GM23338 (cell line): ENCODE data around the gene DNAJC7. TPM values are rescaled to one million over a fixed set of nuclear protein-coding genes. Genes with fewer than 3 reads are reported as not detected.
"Not testable (repeated sequence)": the region's sequence is repeated elsewhere in the genome, so short reads cannot be mapped to it uniquely, and the experiment has no call there.

ENCODE experiments used
- ATAC-seq: fragments of 200-7000 bp; cut with Tn5 transposase; 3 replicates; pipeline ENCODE4 v1.9.1; 2020
- DNase-seq: peaks from one replicate; pipeline ENCODE4 v3.0.0-alpha.2; 2015; ENCODE audit warnings: low spot score
- H2AFZ ChIP-seq: fragments of 200-600 bp; sonication (generic); 2 replicates; pipeline ENCODE4 v1.8.0; 2016; ENCODE audit warnings: antibody characterized with exemption, mild to moderate bottlenecking, moderate library complexity
- H3F3A ChIP-seq: fragments of 200-600 bp; sonication (generic); replicated peaks from 2 replicates; pipeline ENCODE4 v1.8.0; 2017; ENCODE audit warnings: antibody characterized with exemption, mixed run types, low read depth
- H3K27ac ChIP-seq: fragments of 200-600 bp; sonication (generic); 2 replicates; pipeline ENCODE4 v1.6.1; 2016; ENCODE audit warnings: low read depth
- H3K27me3 ChIP-seq: fragments of 200-600 bp; sonication (generic); 2 replicates; pipeline ENCODE4 v1.8.0; 2016; ENCODE audit warnings: mild to moderate bottlenecking, mixed run types, moderate library complexity; ENCODE audit not compliant: insufficient read depth
- H3K36me3 ChIP-seq: fragments of 200-600 bp; sonication (generic); 2 replicates; pipeline ENCODE4 v1.8.0; 2016; ENCODE audit warnings: mild to moderate bottlenecking; ENCODE audit not compliant: insufficient read depth
- H3K4me1 ChIP-seq: fragments of 200-600 bp; sonication (generic); 2 replicates; pipeline ENCODE4 v1.8.0; 2016; ENCODE audit warnings: mild to moderate bottlenecking, moderate library complexity; ENCODE audit not compliant: insufficient read depth
- H3K4me2 ChIP-seq: fragments of 200-600 bp; sonication (generic); 2 replicates; pipeline ENCODE4 v1.7.1; 2017; ENCODE audit warnings: mixed run types
- H3K4me3 ChIP-seq: fragments of 200-600 bp; sonication (generic); 2 replicates; pipeline ENCODE4 v1.6.1; 2016; ENCODE audit warnings: mixed run types
- H3K79me2 ChIP-seq: fragments of 200-600 bp; sonication (generic); replicated peaks from 2 replicates; pipeline ENCODE4 v1.8.0; 2017; ENCODE audit warnings: mild to moderate bottlenecking; ENCODE audit not compliant: insufficient read depth
- H3K9me2 ChIP-seq: fragments of 200-600 bp; sonication (generic); 2 replicates; pipeline ENCODE4 v1.8.0; 2017; ENCODE audit not compliant: insufficient read depth
- H4K20me1 ChIP-seq: fragments of 200-600 bp; sonication (generic); replicated peaks from 2 replicates; pipeline ENCODE4 v1.8.0; 2017; ENCODE audit warnings: mild to moderate bottlenecking; ENCODE audit not compliant: insufficient read depth
- H3K27ac Mint-ChIP-seq: 2 replicates; pipeline ENCODE4 v1.8.0; 2020; ENCODE audit warnings: inconsistent platforms, mild to moderate bottlenecking, moderate library complexity, mixed read lengths
- H3K27me3 Mint-ChIP-seq: 3 replicates; pipeline ENCODE4 v1.8.0; 2022; ENCODE audit warnings: low read depth, mild to moderate bottlenecking, moderate library complexity, mixed read lengths, inconsistent platforms; ENCODE audit not compliant: insufficient read depth, poor library complexity
- H3K36me3 Mint-ChIP-seq: 3 replicates; pipeline ENCODE4 v1.8.0; 2021; ENCODE audit warnings: low read depth, mild to moderate bottlenecking, inconsistent platforms, moderate library complexity, mixed read lengths
- H3K4me1 Mint-ChIP-seq: 3 replicates; pipeline ENCODE4 v1.8.0; 2020; ENCODE audit warnings: mild to moderate bottlenecking, inconsistent platforms, mixed read lengths
- H3K4me3 Mint-ChIP-seq: 3 replicates; pipeline ENCODE4 v1.8.0; 2021; ENCODE audit warnings: moderate library complexity, mild to moderate bottlenecking, inconsistent platforms, mixed read lengths
- H3K9me3 Mint-ChIP-seq: 3 replicates; pipeline ENCODE4 v1.8.0; 2020; ENCODE audit warnings: moderate library complexity, mild to moderate bottlenecking, inconsistent platforms, mixed read lengths
- CREB1 ChIP-seq: fragments of 250-450 bp; sonication (Bioruptor Pico); IDR thresholded peaks from 2 replicates; pipeline ENCODE4 v1.5.0; 2020; ENCODE audit warnings: low read depth, mild to moderate bottlenecking, moderate library complexity
- CTCF ChIP-seq, 2 experiments: fragments of 200-600 bp in 1 of 2; sonication (generic) in 1 of 2; conservative IDR thresholded peaks; 2 replicates each; pipeline versions ENCODE4 v1.5.1 to v1.6.1; 2016 to 2017; ENCODE audit warnings: antibody characterized with exemption in 2 of 2, low read depth in 2 of 2, mild to moderate bottlenecking in 2 of 2, moderate library complexity in 1 of 2
- ETS1 ChIP-seq: IDR thresholded peaks from 2 replicates; pipeline ENCODE4 v1.6.1; 2016; ENCODE audit warnings: antibody characterized with exemption
- NANOG ChIP-seq: IDR thresholded peaks from 2 replicates; pipeline ENCODE4 v1.6.1; 2016; ENCODE audit warnings: antibody characterized with exemption, borderline replicate concordance
- POLR2AphosphoS5 ChIP-seq: IDR thresholded peaks from 2 replicates; pipeline ENCODE4 v1.6.1; 2016; ENCODE audit warnings: antibody characterized with exemption, low read depth
- STAT1 ChIP-seq: IDR thresholded peaks from one replicate; pipeline ENCODE4 v1.6.1; 2016; ENCODE audit warnings: antibody characterized with exemption; ENCODE audit not compliant: unreplicated experiment
- ZNF114 ChIP-seq: fragments of 250-450 bp; sonication (Bioruptor Pico); IDR thresholded peaks from 2 replicates; pipeline ENCODE4 v1.5.0; 2020; ENCODE audit warnings: mild to moderate bottlenecking, moderate library complexity
- ZNF331 ChIP-seq: fragments of 250-450 bp; sonication (Bioruptor Pico); IDR thresholded peaks from 2 replicates; pipeline ENCODE4 v1.5.0; 2020; ENCODE audit warnings: low read depth, mild to moderate bottlenecking, moderate library complexity
- polyA plus RNA-seq: library from polyadenylated mRNA; unstranded; fragments of >200 nt; fragmentation: Nextera tagmentation; extraction: Ambion mirVana; gene quantifications from 2 replicates; pipeline ENCODE4 v1.2.1, GENCODE V29; 2016
- total RNA-seq: library from RNA; depleted of rRNA; stranded (reverse); fragments of >200 nt; shearing (Covaris generic); gene quantifications from 2 replicates; pipeline ENCODE4 v1.2.3, GENCODE V29; 2014
- TF ChIP-seq, protein P1 (sequence below): IDR thresholded peaks from one replicate; pipeline ENCODE4 v1.6.1; 2018; ENCODE audit warnings: antibody characterized with exemption; ENCODE audit not compliant: unreplicated experiment

The DNAJC7 gene
- total and polyA plus RNA-seq, 2 experiments from 2014 or later, result 139 to 141 TPM

DNA sequence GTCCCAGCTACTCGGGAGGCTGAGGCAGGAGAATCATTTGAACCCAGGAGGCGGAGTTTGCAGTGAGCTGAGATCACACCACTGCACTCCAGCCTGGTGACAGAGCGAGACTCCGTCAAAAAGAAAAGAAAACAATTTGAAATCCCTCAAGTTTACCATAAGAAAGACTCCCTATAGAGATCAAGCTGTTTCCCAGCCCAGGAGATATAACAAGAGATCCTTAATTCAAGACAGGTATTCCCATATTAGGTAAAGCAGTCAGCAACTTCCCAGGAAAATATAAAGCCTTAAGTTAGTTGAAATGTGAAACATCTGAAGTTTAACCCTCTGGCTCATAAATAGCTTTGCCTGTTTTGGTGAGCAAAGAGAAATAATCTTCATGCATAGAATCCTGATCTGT lies 4.9 kb downstream of the DNAJC7 start:
- H3K27me3 Mint-ChIP-seq, H3K36me3 ChIP-seq, H3F3A ChIP-seq, H4K20me1 ChIP-seq, H3K27me3 ChIP-seq, H3K4me3 ChIP-seq, H2AFZ ChIP-seq, H3K9me2 ChIP-seq, H3K9me3 Mint-ChIP-seq: not testable (repeated sequence)
- H3K4me1 ChIP-seq, result peaks cover 40% of the 10 kb centered on the region
- H3K4me2 ChIP-seq, result peak overlapping the region; percentile 17; the same call in 1 of the 2 replicates
- ATAC-seq, result peak; percentile 56
- TF ChIP-seq CREB1 (CRISPR knock-in tag) (peak; percentile 6; the same call in 1 of the 2 replicates), POLR2AphosphoS5 (0 out of 2 replicates have a peak, but pooled peaks have one; percentile 16)
- peak; percentile 91 for DNase-seq
- Mint-ChIP-seq H3K27ac (peak overlapping the region; percentile 95), H3K4me3 (peak overlapping the region; percentile 36; the same call in 2 of the 3 replicates), H3K4me1 (peaks cover 43% of the 10 kb centered on the region), H3K36me3 (peaks cover 41% of the 10 kb centered on the region)
- peak overlapping the region; percentile 88 for H3K27ac ChIP-seq
- H3K79me2 ChIP-seq, result peaks cover 94% of the 10 kb centered on the region

DNA sequence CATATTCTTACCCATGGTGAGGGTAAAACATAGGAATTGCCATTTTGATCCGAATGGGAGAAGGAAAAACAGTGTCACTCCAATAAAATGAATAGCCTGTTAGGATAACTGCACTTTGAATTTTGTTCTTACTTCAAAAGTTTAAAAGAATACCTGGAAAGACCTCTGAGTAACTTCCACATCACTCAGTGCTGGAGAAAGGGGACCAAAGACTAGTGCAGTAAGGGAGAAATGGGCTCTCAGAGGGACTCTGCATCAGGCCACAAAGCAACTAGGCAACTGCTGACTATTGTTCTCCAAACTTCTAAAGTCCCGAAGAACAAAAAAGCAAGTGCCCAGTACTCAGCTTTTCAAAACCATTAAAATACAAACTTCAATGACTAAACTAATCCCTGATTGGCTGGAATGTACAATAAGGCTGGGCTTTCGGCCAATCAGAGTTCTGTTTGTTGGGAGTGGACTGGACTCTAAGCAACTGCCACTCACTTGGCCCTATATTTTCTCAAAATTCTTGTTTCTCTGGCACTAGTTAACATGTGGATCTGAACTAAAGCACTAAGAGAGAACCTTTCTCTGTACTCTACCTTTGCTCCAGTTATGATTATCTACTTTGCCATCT lies 6.2 kb downstream of the DNAJC7 start:
- no peak overlapping the region for H3K4me3 Mint-ChIP-seq
- no peaks in the 10 kb centered on the region for H3K36me3 ChIP-seq
- peaks cover 33% of the 10 kb centered on the region; the same call in 2 of the 3 replicates for H3K36me3 Mint-ChIP-seq
- peak overlapping the region; percentile 95 for H3K27ac Mint-ChIP-seq
- peaks cover 37% of the 10 kb centered on the region for H3K4me1 ChIP-seq
- H3K79me2 ChIP-seq, result peaks cover 97% of the 10 kb centered on the region
- H3K4me3 ChIP-seq, result no peak overlapping the region
- H3K4me1 Mint-ChIP-seq, result peaks cover 41% of the 10 kb centered on the region
- DNase-seq (peak; percentile 71), ATAC-seq (peak; percentile 15)
- H3K27me3 ChIP-seq, result no peaks in the 10 kb centered on the region
- H3K9me3 Mint-ChIP-seq, result no peaks in the 10 kb centered on the region
- no peaks in the 10 kb centered on the region for H3K9me2 ChIP-seq
- no peak overlapping the region for H2AFZ ChIP-seq
- no peaks in the 10 kb centered on the region; the same call in 1 of the 2 replicates for H3F3A ChIP-seq
- H3K27me3 Mint-ChIP-seq, result peaks cover 3% of the 10 kb centered on the region
- H3K27ac ChIP-seq, result peak overlapping the region; percentile 88
- H3K4me2 ChIP-seq, result peak overlapping the region; percentile 48
- H4K20me1 ChIP-seq, result no peaks in the 10 kb centered on the region; the same call in 1 of the 2 replicates
- TF ChIP-seq CTCF (conservative IDR thresholded peaks at IDR 0.05; ENCODE audit: low read depth in 2 of 2), result no peak
- TF ChIP-seq, protein P1, sequence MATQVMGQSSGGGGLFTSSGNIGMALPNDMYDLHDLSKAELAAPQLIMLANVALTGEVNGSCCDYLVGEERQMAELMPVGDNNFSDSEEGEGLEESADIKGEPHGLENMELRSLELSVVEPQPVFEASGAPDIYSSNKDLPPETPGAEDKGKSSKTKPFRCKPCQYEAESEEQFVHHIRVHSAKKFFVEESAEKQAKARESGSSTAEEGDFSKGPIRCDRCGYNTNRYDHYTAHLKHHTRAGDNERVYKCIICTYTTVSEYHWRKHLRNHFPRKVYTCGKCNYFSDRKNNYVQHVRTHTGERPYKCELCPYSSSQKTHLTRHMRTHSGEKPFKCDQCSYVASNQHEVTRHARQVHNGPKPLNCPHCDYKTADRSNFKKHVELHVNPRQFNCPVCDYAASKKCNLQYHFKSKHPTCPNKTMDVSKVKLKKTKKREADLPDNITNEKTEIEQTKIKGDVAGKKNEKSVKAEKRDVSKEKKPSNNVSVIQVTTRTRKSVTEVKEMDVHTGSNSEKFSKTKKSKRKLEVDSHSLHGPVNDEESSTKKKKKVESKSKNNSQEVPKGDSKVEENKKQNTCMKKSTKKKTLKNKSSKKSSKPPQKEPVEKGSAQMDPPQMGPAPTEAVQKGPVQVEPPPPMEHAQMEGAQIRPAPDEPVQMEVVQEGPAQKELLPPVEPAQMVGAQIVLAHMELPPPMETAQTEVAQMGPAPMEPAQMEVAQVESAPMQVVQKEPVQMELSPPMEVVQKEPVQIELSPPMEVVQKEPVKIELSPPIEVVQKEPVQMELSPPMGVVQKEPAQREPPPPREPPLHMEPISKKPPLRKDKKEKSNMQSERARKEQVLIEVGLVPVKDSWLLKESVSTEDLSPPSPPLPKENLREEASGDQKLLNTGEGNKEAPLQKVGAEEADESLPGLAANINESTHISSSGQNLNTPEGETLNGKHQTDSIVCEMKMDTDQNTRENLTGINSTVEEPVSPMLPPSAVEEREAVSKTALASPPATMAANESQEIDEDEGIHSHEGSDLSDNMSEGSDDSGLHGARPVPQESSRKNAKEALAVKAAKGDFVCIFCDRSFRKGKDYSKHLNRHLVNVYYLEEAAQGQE, result no peak
- no peak for TF ChIP-seq NANOG
- no peak for TF ChIP-seq STAT1
- TF ChIP-seq POLR2AphosphoS5, result no peak
- no peak for TF ChIP-seq ETS1
- no peak for TF ChIP-seq ZNF331
- no peak for TF ChIP-seq ZNF114 (CRISPR knock-in tag)
- TF ChIP-seq CREB1 (CRISPR knock-in tag), result no peak
